ENCODE measurements around the gene PRPSAP2. TPM values are rescaled to one million over a fixed set of nuclear protein-coding genes. Genes with fewer than 3 reads are reported as not detected.

The PRPSAP2 gene
- total and polyA plus RNA-seq, 2 of the 8 experiments (the other 6 are each of a cell fraction or from before 2014, with no cell fraction given) = 28.7 to 50.5 TPM

DNA sequence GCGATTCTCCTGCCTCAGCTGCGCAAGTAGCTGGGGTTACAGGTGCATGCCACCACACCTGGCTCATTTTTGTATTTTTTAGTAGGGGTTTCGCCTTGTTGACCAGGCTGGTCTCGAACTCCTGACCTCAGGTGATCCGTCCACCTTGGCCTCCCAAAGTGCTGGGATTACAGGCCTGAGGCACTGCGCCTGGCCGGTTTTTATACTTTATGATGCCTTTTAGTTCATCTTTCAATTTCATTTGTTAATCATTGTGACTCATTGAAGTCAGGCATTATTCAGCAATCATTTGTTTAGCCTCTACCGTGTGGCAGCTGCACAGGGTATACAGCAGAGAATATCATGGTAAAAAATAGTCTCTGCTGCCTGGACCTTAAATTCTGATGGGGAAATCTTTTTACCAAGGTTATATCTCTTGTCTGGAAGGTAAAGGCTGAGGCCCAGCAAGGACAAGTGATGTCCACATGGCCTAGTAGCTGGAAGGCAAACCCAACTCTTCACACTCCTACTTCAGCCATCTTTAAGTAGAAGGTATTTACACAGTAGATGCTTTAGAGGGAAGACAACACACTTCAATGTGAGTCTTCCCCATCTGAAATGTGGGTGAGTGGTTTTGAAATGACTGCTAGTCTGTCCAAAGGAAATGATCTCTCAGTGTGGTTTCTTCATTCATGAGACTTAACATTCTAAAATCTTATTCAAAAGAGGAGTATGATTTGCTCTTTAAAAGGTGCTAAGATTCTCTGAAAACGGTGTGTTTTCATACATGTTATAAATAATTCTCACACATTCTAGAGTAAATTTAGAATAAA, 2.4 kb downstream of the PRPSAP2 start:
- H2BK20ac ChIP-seq (ENCODE audit: low read length) = no peak overlapping the region
- H2BK15ac ChIP-seq (ENCODE audit: low read length) = no peak overlapping the region
- CTCF ChIA-PET (ENCODE audit: partially characterized antibody) = interaction anchor here (0.9 to 1.7 kb wide), 2 partner anchors 22 to 78 kb away, joined by 3 to 5 read pairs; no protein-coding TSS in a partner anchor
- FAIRE-seq = no peak
- no peak overlapping the region for H3K56ac ChIP-seq (replicated peaks; ENCODE audit: insufficient read length, low read depth, low read length)
- peaks cover 4% of the 10 kb centered on the region; the same call in 1 of the 2 replicates for H3K79me1 ChIP-seq (ENCODE audit: low read depth, low read length)
- no peak overlapping the region for H2BK5ac ChIP-seq (ENCODE audit: low read depth, low read length)
- no peak overlapping the region for H2BK120ac ChIP-seq (replicated peaks; ENCODE audit: low read depth, low read length)
- 90% methylated on average over 9 of the region's 9 CpGs; no CpG with 5 or more reads in 1 of the 2 experiments for WGBS, 2 experiments (ENCODE audit: extremely low coverage in 1 of 2, insufficient coverage in 1 of 2, insufficient read length in 1 of 2, insufficient replicate concordance in 2 of 2, low coverage in 1 of 2, low lambda C conversion rate in 2 of 2, missing lambda C conversion rate in 1 of 2)
- no peak for DNase-seq (ENCODE audit: low read depth in 1 of 2, low spot score in 2 of 2)
- no peak overlapping the region for H2AFZ ChIP-seq (ENCODE audit: low read length)
- H4K20me1 ChIP-seq (replicated peaks in 1 of 2; ENCODE audit: control insufficient read depth in 1 of 2, insufficient read depth in 2 of 2, low read length in 2 of 2) = no peaks in the 10 kb centered on the region
- H3K23me2 ChIP-seq (ENCODE audit: low read depth, low read length) = peaks cover 7% of the 10 kb centered on the region
- no peak overlapping the region for H4K5ac ChIP-seq (ENCODE audit: insufficient read length, low read depth, low read length)
- H3K14ac ChIP-seq (ENCODE audit: insufficient read length) = no peak overlapping the region
- no peak overlapping the region for H4K8ac ChIP-seq (ENCODE audit: extremely low read depth, insufficient read depth, low read length)
- no peaks in the 10 kb centered on the region for H3K27me3 ChIP-seq (replicated peaks in 1 of 4; ENCODE audit: control insufficient read depth in 3 of 4, extremely low read depth in 1 of 4, insufficient read depth in 3 of 4, low read length in 3 of 4)
- H3K4me3 ChIP-seq (ENCODE audit: extremely low read depth in 1 of 4, insufficient read depth in 2 of 4, low read depth in 3 of 4, low read length in 4 of 4) = no peak overlapping the region
- H3K9me3 ChIP-seq (ENCODE audit: insufficient read depth in 2 of 2, low read depth in 1 of 2, low read length in 1 of 2) = no peaks in the 10 kb centered on the region
- H3K4me1 ChIP-seq (replicated peaks in 1 of 4; ENCODE audit: control insufficient read depth in 3 of 4, insufficient read depth in 4 of 4, low read length in 3 of 4) = peaks cover 0 to 5% (median 2%) of the 10 kb centered on the region in 4 experiments; a peak in 4 of 7 replicates
- H3K4me2 ChIP-seq (ENCODE audit: insufficient read depth in 1 of 2, low read depth in 2 of 2, low read length in 2 of 2) = no peak overlapping the region; a peak in 1 of 4 replicates
- H3K36me3 ChIP-seq (ENCODE audit: control insufficient read depth in 2 of 4, insufficient read depth in 4 of 4, low read length in 3 of 4) = peaks cover 0 to 3% (median 0%) of the 10 kb centered on the region in 4 experiments; a peak in 2 of 8 replicates
- H3K79me2 ChIP-seq (ENCODE audit: control insufficient read depth in 1 of 2, insufficient read depth in 2 of 2, low read length in 2 of 2) = peaks cover 6 to 55% of the 10 kb centered on the region in 2 experiments; a peak in 3 of 4 replicates
- H2AK5ac ChIP-seq (ENCODE audit: low read depth, low read length) = no peak overlapping the region
- H3K9ac ChIP-seq (replicated peaks in 1 of 4; ENCODE audit: extremely low read depth in 1 of 4, low read depth in 3 of 4, low read length in 3 of 4) = no peak overlapping the region
- H3K4ac ChIP-seq (replicated peaks; ENCODE audit: insufficient read length, low read depth, low read length) = no peak overlapping the region
- H3K27ac ChIP-seq (ENCODE audit: low read depth, low read length) = no peak overlapping the region; the same call in 1 of the 2 replicates
- H2BK12ac ChIP-seq (ENCODE audit: low read depth, low read length) = no peak overlapping the region
- H4K91ac ChIP-seq (replicated peaks; ENCODE audit: insufficient read length, low read length) = no peak overlapping the region
- POLR2A ChIA-PET (ENCODE audit: partially characterized antibody) = no interaction called here
- H3K23ac ChIP-seq (ENCODE audit: insufficient read length) = no peak overlapping the region
- no peak overlapping the region for H3K18ac ChIP-seq (ENCODE audit: extremely low read depth, low read length)
- TF ChIP-seq TBP (IDR thresholded peaks at IDR 0.05; ENCODE audit: low read depth, low read length) (no peak), SIX5 (IDR thresholded peaks at IDR 0.05; ENCODE audit: low read depth, low read length) (no peak), SP2 (IDR thresholded peaks at IDR 0.05; ENCODE audit: low read length) (no peak), POLR2AphosphoS5 (IDR thresholded peaks at IDR 0.05; ENCODE audit: low read depth, low read length) (no peak), RXRA (IDR thresholded peaks at IDR 0.05; ENCODE audit: insufficient read depth, low read depth, low read length) (no peak), EGR1 (IDR thresholded peaks at IDR 0.05; ENCODE audit: borderline replicate concordance, low read depth, low read length) (no peak), RNF2 (IDR thresholded peaks at IDR 0.05; ENCODE audit: borderline replicate concordance, low read depth, low read length, missing control alignments, poor library complexity, severe bottlenecking) (no peak), TAF1 (IDR thresholded peaks at IDR 0.05; ENCODE audit: low read depth, low read length) (no peak), BCL11A (IDR thresholded peaks at IDR 0.05; ENCODE audit: low read depth in 2 of 2, low read length in 2 of 2) (no peak)
- TF ChIP-seq, protein P1, sequence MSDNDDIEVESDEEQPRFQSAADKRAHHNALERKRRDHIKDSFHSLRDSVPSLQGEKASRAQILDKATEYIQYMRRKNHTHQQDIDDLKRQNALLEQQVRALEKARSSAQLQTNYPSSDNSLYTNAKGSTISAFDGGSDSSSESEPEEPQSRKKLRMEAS (IDR thresholded peaks at IDR 0.05) = no peak
- TF ChIP-seq, protein P2, sequence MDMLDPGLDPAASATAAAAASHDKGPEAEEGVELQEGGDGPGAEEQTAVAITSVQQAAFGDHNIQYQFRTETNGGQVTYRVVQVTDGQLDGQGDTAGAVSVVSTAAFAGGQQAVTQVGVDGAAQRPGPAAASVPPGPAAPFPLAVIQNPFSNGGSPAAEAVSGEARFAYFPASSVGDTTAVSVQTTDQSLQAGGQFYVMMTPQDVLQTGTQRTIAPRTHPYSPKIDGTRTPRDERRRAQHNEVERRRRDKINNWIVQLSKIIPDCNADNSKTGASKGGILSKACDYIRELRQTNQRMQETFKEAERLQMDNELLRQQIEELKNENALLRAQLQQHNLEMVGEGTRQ (IDR thresholded peaks at IDR 0.05; ENCODE audit: low read length) = no peak

Measured in H1 (cell line).